Activated naive CD4-positive, alpha-beta T cell (primary cell): ENCODE results near the gene PARD3.
"Not testable (repeated sequence)": the region's sequence is repeated elsewhere in the genome, so short reads cannot be mapped to it uniquely, and the experiment has no call there.

Experiments used
- DNase-seq, 4 experiments: peaks; one replicate each; lab custom pipeline; 2025; lab: John Stamatoyannopoulos, UW

PARD3 gene

GRCh38 chr10:34423673-34424625 is 391.1 kb downstream of the PARD3 start:
- no peak for DNase-seq

- no peak for DNase-seq
Measured at GRCh38 chr10:34420795-34421194, 394.3 kb downstream of the PARD3 start.

- no peak for DNase-seq
Measured at GRCh38 chr10:34420273-34420672, 394.8 kb downstream of the PARD3 start.

GRCh38 chr10:34415039-34415438 is 400.1 kb downstream of the PARD3 start:
- no peak for DNase-seq

- DNase-seq = no peak
Measured at GRCh38 chr10:34413756-34414587, 401.1 kb downstream of the PARD3 start.

- DNase-seq = no peak
Measured at GRCh38 chr10:34413214-34413613, 401.9 kb downstream of the PARD3 start.

- DNase-seq = no peak
Measured at GRCh38 chr10:34408956-34409355, 406.1 kb downstream of the PARD3 start.

- no peak for DNase-seq
Measured at GRCh38 chr10:34408381-34408780, 406.7 kb downstream of the PARD3 start.

GRCh38 chr10:34407324-34407805 is 407.7 kb downstream of the PARD3 start:
- no peak for DNase-seq

- no peak for DNase-seq
Measured at GRCh38 chr10:34406463-34407323, 408.4 kb downstream of the PARD3 start.

- no peak for DNase-seq
Measured at GRCh38 chr10:34405611-34406462, 409.3 kb downstream of the PARD3 start.

- DNase-seq = no peak
Measured at GRCh38 chr10:34403512-34403911, 411.6 kb downstream of the PARD3 start.

GRCh38 chr10:34400075-34400474 is 415.0 kb downstream of the PARD3 start:
- no peak for DNase-seq

- no peak for DNase-seq
Measured at GRCh38 chr10:34399013-34399412, 416.1 kb downstream of the PARD3 start.

- no peak for DNase-seq
Measured at GRCh38 chr10:34397324-34397723, 417.8 kb downstream of the PARD3 start.

GRCh38 chr10:34396663-34397062 is 418.4 kb downstream of the PARD3 start:
- no peak for DNase-seq

- DNase-seq = no peak
Measured at GRCh38 chr10:34392641-34393170, 422.4 kb downstream of the PARD3 start.

- not testable (repeated sequence) for DNase-seq
Measured at GRCh38 chr10:34391168-34391567, 423.9 kb downstream of the PARD3 start.

- DNase-seq = no peak
Measured at GRCh38 chr10:34389801-34390200, 425.3 kb downstream of the PARD3 start.

GRCh38 chr10:34386921-34387320 is 428.2 kb downstream of the PARD3 start:
- DNase-seq = no peak
